ENCODE data around the gene CST3.
"Not testable (repeated sequence)": the region's sequence is repeated elsewhere in the genome, so short reads cannot be mapped to it uniquely, and the experiment has no call there.

CST3 gene

GRCh38 chr20:23640671-23641667 lies 3.2 kb upstream of the CST3 start:
- DNase-seq = no peak

GRCh38 chr20:23640018-23640601 lies 2.4 kb upstream of the CST3 start:
- DNase-seq = no peak

GRCh38 chr20:23639490-23639958 lies 1.8 kb upstream of the CST3 start:
- no peak for DNase-seq

DNA sequence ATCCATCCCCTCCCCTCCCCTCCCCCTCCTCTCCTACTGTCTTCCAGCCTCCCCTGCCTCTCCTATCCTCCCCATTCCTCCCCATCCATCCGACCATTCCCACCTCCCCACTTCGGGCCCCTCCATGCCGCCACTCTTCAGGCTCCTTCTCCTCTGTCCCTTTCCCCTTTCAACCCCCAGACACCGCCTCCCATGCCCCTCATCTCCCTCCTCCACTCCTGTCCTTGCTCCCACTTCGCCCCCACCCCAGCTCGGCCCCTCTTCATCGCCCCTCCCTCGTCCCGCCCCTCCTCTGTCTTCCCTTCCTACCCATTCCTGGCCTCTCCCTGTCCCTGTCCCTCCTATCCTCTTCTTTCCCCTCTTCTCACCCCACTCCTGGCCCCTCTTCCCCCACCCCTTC lies 554 bp upstream of the CST3 start:
- no peak for DNase-seq

GRCh38 chr20:23636908-23637281 lies 860 bp downstream of the CST3 start:
- no peak for DNase-seq

DNA sequence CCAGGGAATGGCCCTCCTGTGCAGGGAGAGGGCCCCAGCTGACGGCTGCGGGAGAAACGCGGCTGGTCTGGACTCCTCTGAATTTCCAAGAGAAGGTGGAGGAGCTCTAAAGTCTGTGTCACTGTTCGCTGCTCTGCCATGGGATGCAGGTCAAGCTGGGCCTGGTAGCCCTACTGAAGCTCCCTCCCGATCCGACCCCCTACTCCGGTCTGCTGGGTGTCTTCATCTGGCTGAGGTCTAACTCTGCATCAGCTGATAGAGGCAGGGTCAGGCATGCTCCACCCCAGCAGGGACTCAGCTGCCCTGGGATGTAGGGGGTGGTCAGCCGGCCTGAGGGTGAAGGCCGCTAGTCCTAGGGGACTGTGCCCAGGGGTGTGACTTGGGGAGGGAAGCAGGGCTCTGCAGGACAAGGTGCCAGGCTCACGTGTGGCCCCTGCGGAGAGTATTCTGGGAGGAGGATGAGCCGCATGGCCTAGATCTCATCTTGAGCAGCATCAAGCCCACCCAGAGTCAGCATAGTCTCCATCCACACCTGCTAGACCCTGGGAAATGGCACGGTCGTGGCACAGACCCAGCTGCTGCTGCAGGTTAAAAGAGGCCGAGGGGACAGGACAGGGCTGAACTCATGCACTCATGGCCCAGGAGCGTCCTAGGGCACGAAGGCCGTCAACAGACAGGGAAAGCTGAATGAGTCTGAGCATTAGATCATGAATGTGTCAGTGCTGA lies 1.4 kb downstream of the CST3 start:
- DNase-seq = no peak

DNA sequence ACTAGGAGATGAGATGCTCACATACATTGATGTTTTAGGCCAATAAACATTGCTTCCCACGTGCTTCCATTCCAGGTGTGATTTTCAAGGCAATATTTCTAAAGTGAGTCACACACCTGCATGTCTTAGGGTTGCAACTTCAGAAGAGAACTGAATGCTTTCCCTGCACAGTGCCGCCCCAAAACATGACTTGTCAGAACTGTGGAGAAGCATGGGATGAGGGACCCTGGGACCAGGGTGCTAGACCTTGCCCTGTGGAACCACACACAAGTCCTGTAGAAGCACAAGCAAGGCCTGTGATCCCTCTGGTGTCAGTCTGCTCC lies 2.0 kb downstream of the CST3 start:
- not testable (repeated sequence) for DNase-seq

DNA sequence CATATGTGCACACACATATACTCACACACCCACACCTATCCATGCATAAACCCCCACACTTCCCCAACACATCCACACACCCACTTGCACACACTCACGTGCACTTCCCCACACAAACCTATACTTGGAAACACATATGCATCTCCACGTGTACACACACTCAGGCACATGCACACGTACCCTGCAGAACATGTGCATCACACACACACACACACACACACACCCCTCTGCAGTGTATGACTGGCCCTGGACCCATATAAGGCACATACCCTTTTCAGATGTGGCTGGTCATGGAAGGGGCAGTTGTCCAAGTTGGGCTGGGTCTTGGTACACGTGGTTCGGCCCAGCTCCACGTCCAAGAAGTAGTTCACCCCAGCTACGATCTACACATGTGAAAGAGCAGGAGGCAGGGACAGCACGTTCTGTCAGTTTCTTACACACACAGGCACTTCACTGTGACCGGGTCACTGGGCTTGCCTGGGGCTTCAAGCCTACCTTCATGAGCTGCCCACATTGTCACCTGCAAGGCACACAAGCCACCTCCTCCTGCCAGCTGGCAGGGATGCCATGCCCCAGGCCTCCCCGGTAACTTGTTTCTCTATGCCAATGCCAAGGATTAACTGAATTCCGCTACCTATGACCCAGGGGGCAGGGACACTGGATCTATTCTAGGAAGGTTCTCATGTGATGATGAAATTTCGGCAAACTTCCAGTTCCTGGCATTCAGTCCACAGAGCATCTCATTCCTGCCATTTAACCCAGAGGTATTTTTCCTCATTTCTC lies 2.6 kb downstream of the CST3 start:
- no peak for DNase-seq

DNA sequence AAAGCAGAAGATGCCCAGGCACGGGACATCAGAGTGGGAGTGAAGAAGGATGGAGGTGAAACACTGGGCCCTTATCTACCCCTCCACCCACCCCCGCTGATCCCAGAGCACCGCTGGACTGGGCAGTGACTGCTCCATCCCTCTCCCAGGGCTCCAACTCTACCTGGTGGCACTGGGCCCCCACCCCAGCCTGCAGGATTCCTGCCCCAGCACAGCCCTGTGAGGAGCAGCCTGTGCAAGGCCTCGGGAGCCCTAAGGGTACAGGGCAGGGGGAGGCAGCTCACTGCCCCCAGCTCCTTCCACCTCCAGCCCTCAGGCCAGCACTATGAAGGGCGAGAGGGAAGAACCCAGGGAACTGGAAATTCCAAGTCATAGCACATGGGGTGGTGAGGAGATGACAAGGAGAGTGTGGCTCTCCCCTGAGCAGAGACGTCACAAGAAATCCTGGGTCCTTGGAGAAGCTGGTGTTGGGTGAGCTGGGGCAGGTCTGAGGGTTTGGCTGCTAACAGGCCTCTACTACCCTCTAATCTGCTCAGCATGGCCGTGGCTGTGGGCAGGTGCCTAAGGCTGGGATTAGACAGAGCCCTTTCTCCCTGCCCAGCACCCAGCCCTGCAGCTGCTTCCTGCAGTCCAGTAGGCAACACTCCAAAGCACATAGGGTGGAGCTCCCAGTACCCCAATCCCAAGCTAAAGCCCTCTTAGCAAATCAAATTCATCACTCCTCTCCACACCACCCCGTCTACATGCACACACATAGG lies 3.5 kb downstream of the CST3 start:
- no peak for DNase-seq

DNA sequence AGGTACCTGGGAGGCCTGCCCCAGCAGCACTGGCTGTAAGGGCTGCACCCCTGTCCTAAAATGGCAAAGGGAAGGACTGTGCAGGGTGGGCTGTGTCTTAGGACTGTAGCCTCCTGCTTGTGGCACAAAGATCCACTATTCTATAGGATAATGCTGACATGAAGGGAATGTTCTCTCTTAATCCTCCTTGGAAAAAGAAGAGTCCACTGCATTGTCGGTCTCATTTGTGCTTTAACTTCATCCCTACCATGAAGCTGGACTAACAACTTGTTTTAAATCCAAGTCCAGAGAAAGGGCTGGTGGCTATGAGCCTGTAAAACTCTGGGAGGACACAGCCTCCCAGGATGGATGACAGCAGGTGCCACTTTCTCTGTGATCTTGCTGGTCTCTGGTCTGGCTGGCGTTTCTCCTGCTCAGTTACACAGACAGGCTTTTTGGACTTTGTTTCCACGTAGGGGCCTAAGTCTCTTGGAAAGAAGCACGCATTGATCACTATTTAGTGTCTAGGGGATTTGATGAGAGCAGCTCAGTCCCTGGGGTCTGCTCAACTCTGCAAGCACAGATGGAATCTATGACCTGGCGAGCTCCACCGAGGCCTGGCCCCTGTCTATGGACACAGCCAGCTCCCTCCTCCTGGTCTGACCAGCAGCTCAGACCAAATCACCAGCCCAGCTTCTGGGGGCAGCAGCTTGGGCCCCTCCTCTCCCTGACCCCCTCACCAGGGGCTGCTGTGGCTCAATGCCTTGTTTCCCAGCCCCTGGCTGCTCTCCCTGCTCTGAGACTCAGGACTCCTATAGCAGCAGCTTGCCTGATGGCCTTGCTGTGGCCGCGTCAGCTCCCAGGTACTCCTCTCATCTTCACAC lies 4.8 kb downstream of the CST3 start:
- DNase-seq = no peak

- no peak for DNase-seq
Observed at GRCh38 chr20:23631981-23632710, 5.6 kb downstream of the CST3 start.

DNA sequence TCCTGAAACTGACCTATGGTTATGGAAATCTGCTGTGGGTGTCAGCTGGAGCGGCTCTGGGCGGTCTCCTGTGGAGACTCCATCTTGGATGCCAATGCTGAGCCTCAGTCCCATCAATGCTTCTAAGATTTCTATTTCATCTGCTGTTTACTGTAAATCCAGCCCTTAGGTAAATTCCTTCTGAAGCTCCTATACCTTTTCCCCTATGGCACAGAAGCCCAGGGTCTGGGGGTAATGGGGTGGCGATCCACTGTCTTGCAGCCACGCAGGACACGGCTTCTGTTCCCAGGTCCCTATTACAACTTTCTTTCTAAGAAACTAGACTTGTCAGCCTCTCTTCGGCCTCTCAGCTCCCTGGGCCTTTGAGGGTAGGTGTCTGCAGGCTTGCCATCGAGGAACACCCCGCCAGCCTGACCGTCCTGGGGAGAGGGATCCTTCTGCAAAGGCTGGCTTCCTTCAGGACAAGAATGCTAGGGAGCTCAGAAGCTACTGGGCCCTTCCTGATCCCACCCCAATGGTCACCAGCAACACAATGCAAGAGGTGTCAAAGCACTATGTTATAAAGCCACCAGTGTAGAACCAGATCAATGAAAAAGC lies 6.4 kb downstream of the CST3 start:
- DNase-seq = no peak

DNA sequence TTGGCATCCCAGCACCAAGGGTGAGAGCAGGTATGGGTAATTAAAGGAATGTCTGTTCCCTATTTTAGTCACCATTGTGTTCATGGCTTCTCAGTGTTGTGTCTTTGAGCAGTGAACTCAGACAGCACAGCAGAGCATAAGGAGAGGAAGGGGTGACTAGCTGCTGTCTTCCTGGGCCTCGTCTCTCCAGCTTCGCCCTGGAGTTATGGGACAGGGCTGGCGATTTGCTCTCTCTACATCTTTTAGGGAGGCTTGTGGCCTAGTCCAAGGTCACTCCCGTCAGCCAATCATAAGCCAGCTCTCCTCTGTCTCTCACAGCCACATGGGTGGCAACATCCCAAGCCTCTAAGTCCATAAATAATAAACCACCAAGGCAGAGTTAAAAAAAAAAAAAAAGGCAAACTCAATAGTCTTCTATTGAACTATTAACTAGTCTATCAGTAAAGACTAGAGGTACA lies 7.3 kb downstream of the CST3 start:
- DNase-seq = no peak

DNA sequence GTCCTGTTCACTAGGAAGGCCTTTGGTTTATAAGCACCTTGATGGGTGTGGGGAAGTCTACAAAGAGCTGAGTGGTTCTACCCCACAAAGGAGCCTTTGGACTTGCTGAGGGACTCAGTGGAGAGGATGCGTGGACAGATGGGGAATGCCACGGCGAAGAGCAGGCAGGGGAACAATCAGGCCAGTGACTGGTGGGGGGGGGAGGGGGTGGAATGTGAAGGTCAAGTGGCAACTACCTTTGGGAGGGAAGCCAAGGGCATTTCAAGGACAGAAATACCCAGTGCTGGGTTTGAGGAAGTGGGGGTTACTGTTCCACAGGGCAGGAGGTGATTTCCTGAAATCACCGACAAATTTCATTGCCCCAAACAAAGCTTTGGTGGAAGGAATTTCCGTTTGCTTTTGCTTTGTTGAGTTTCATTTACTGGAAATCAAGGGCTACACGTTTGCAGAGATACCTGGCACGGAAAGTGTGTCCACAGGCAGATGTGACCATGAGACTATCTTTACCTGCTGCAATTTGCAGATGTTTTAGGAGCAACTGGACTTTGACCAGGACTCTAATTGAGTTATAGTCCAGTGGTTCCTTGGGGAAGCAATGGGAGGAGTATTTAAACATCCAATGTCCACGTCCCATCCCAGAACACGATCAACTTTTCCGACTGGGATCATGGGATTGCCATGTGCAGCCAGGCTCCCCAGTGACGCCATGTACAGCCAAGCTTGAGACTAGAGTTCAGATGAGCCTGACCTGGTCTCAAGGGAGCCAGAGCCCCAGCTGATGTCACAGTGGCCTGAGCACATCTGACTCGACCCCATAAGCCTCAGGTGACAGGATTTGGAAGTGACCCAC lies 8.0 kb downstream of the CST3 start:
- DNase-seq = no peak

- DNase-seq = no peak
Observed at GRCh38 chr20:23629017-23629541, 8.7 kb downstream of the CST3 start.

DNA sequence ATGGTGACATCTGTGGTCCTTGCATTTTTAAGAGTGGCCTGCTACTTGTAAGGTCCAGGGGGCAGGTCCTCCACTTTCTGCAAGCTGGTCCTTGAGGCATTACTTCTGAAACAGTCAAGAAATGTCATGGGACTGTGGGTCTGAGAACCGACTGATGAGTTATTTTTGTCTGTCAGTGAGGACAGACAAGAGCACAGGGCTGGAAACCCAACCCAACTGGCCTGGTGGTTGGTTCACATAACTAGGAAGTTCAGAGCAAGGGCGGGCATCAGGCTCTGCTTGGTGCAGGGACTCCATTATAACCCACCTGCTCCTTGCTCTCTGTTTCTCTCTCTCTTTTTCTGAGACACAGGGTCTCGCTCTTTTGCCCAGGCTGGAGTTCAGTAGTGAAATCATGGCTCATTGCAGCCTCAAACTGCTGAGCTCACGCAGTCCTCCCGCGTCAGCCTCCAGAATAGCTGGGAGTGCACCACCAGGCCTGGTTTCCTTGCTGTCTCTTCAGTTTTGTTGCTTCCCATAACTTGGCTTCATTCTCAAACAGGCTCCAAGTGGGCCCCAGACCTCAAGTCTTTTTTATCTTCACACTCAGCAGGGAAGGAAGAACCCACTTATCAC lies 9.2 kb downstream of the CST3 start:
- DNase-seq = no peak

DNA sequence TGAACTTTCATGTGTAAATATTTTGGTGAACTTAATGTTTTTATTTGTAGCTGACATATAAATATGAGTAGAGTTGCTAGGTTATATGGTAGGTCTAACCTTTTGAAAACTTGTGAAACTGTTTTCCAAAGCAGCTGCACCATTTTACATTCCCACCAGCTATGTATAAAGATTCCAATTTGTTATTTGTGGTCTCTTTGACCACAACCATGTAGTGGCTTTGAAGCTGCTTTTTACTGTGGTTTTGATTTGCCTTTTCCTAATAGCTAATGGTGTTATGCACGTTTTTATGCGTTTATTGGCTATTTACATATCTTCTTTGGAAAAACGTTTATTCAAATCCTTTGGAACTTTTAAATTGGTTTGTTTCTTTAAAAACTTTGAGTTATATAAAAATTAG lies 10.3 kb downstream of the CST3 start:
- no peak for DNase-seq

- no peak for DNase-seq
Observed at GRCh38 chr20:23626040-23626620, 11.6 kb downstream of the CST3 start.

Data from CD4-positive, alpha-beta T cell treated with Interleukin-6 for 4 hours (primary cell).